Type B pancreatic cell (in vitro differentiated cells): ENCODE results near the gene CHD3. TPM values are rescaled to one million over a fixed set of nuclear protein-coding genes. Genes with fewer than 3 reads are reported as not detected.
"Not testable (repeated sequence)": the region's sequence is repeated elsewhere in the genome, so short reads cannot be mapped to it uniquely, and the experiment has no call there.

Experiments used
- DNase-seq: peaks from one replicate; pipeline ENCODE4 v3.0.0; 2021; ENCODE audit warnings: mixed read lengths; ENCODE audit not compliant: unreplicated experiment; ENCODE audit errors: extremely low spot score
- H3K27ac Mint-ChIP-seq: 2 replicates; pipeline ENCODE4 v1.8.0; 2021; ENCODE audit warnings: mild to moderate bottlenecking, mixed read lengths
- H3K27me3 Mint-ChIP-seq: 2 replicates; pipeline ENCODE4 v1.8.0; 2021; ENCODE audit warnings: mixed read lengths
- H3K36me3 Mint-ChIP-seq: 2 replicates; pipeline ENCODE4 v1.8.0; 2021; ENCODE audit warnings: mixed read lengths
- H3K4me1 Mint-ChIP-seq: one replicate; pipeline ENCODE4 v1.8.0; 2021; ENCODE audit warnings: mixed read lengths; ENCODE audit not compliant: unreplicated experiment
- H3K4me3 Mint-ChIP-seq: 2 replicates; pipeline ENCODE4 v1.8.0; 2021; ENCODE audit warnings: mild to moderate bottlenecking, mixed read lengths
- H3K9me3 Mint-ChIP-seq: 2 replicates; pipeline ENCODE4 v1.8.0; 2021; ENCODE audit warnings: mixed read lengths
- CTCF ChIP-seq: fragments of 200-600 bp; sonication (generic); conservative IDR thresholded peaks from 2 replicates; pipeline ENCODE4 v1.5.0; 2021; ENCODE audit warnings: antibody characterized with exemption, mild to moderate bottlenecking
- total RNA-seq: library from RNA; stranded (reverse); gene quantifications from 2 replicates; pipeline ENCODE4 v1.2.1, GENCODE V29; 2021; ENCODE audit warnings: low replicate concordance

Gene CHD3
- total RNA-seq, 1 donor from 2014 or later: 172 TPM

GRCh38 chr17:7945651-7946050 is 57.1 kb downstream of the CHD3 start:
- no peak overlapping the region for H3K4me3 Mint-ChIP-seq
- H3K4me1 Mint-ChIP-seq: no peaks in the 10 kb centered on the region
- H3K27ac Mint-ChIP-seq: no peak overlapping the region
- peaks cover 33% of the 10 kb centered on the region for H3K36me3 Mint-ChIP-seq
- no peak for TF ChIP-seq CTCF
- no peaks in the 10 kb centered on the region for H3K9me3 Mint-ChIP-seq
- DNase-seq: no peak
- no peaks in the 10 kb centered on the region for H3K27me3 Mint-ChIP-seq

GRCh38 chr17:7946441-7946840 is 57.9 kb downstream of the CHD3 start:
- DNase-seq: no peak
- no peak overlapping the region for H3K27ac Mint-ChIP-seq
- no peaks in the 10 kb centered on the region for H3K9me3 Mint-ChIP-seq
- no peaks in the 10 kb centered on the region for H3K27me3 Mint-ChIP-seq
- H3K4me3 Mint-ChIP-seq: no peak overlapping the region
- TF ChIP-seq CTCF: no peak
- peaks cover 30% of the 10 kb centered on the region for H3K36me3 Mint-ChIP-seq
- H3K4me1 Mint-ChIP-seq: no peaks in the 10 kb centered on the region

GRCh38 chr17:7947651-7948050 is 59.1 kb downstream of the CHD3 start:
- peaks cover 30% of the 10 kb centered on the region for H3K36me3 Mint-ChIP-seq
- no peaks in the 10 kb centered on the region for H3K9me3 Mint-ChIP-seq

GRCh38 chr17:7950578-7950977 is 62.0 kb downstream of the CHD3 start:
- TF ChIP-seq CTCF: no peak
- Mint-ChIP-seq H3K27ac (no peak overlapping the region), H3K9me3 (no peaks in the 10 kb centered on the region), H3K4me1 (peaks cover 4% of the 10 kb centered on the region), H3K27me3 (no peaks in the 10 kb centered on the region), H3K4me3 (no peak overlapping the region), H3K36me3 (peaks cover 30% of the 10 kb centered on the region)
- no peak for DNase-seq

More at GRCh38 chr17:7947651-7948050, 59.1 kb downstream of the CHD3 start:
- no peak for TF ChIP-seq CTCF
- Mint-ChIP-seq H3K27ac (no peak overlapping the region), H3K4me1 (peaks cover 4% of the 10 kb centered on the region), H3K27me3 (no peaks in the 10 kb centered on the region), H3K4me3 (no peak overlapping the region)
- DNase-seq: no peak

GRCh38 chr17:7951143-7951792 is 62.7 kb downstream of the CHD3 start:
- Mint-ChIP-seq H3K27ac (no peak overlapping the region), H3K9me3 (no peaks in the 10 kb centered on the region), H3K27me3 (no peaks in the 10 kb centered on the region), H3K4me3 (no peak overlapping the region), H3K4me1 (peaks cover 4% of the 10 kb centered on the region), H3K36me3 (peaks cover 26% of the 10 kb centered on the region)
- no peak for TF ChIP-seq CTCF
- DNase-seq: no peak

GRCh38 chr17:7953266-7953665 is 64.7 kb downstream of the CHD3 start:
- peaks cover 19% of the 10 kb centered on the region for H3K36me3 Mint-ChIP-seq
- H3K27me3 Mint-ChIP-seq: not testable (repeated sequence)

More at GRCh38 chr17:7953266-7953665, 64.7 kb downstream of the CHD3 start:
- not testable (repeated sequence) for H3K9me3 Mint-ChIP-seq, H3K4me3 Mint-ChIP-seq, H3K4me1 Mint-ChIP-seq, H3K27ac Mint-ChIP-seq, DNase-seq
